Stimulated activated CD8-positive, alpha-beta memory T cell treated with anti-CD3 and anti-CD28 coated beads, Interleukin-4, amount 100 ng/mL, for 48 hours (primary cell): ENCODE data around the gene RERE.

Source experiments
- DNase-seq: peaks from one replicate; pipeline ENCODE4 v3.0.0-alpha.2; 2020

Gene RERE

DNA sequence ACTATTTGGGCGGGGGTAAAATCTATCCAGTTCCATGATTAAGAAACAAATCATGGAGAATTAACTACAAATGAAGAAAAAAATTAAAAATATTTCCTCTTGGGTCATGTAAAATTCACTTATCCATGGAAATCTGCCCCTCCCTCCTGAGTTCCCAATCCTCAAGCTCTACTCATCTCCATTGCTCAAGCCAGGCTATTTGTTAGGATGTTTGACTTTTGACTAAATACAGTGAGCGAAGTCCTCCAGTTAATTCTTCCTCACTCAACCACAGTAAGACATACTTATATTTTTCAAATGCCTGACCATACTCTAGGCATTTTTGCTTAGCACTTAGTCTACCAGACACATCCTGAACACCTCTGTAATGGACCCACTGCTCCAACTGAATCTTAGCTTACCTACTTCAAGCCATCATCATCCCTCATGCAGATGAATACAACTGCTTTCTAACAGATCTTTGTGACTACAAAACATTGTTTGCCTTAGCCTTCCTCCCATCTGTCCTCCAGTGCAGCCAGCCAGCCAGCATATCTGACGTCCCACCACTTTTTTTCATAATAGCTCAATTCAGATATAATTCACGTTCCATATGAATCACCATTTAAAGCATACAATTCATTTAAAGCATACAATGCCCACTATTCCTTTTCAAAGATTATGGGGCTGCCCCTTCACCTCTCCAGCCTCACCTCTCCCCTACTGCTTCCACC is 154.2 kb downstream of the RERE start:
- DNase-seq, result no peak

DNA sequence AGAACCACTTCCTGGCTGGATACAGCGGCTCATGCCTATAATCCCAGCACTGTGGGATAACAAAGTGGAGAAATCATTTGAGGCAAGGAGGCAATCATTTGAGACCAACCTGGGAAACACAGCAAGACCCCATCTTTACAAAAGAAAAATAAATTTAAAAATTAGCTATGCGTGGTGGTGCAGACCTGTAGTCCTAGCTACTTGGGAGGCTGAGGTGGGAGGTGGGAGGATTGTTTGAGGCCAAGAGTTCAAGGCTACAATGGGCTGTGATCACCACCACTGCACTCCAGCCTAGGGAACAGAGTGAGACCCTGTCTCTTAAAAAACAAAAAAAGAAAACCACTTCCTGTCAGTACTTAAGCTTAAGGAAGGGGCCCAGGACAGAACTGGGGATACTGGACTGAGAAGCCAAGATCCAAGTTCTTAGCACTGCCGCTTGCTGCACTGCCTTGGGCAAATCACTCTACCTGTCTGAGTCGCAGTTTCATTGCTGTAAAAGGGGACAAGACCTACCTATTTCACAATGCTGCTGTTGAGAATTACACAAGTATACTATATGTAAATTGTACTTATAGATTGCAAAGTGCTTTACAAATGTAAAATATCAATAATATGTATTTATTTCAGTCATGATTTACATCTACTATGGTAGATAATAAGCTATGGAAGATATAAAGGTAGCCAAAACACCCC is 154.9 kb downstream of the RERE start:
- DNase-seq, result no peak

- DNase-seq, result peak; percentile 55
Observed at GRCh38 chr1:8661185-8662110, 156.0 kb downstream of the RERE start.

DNA sequence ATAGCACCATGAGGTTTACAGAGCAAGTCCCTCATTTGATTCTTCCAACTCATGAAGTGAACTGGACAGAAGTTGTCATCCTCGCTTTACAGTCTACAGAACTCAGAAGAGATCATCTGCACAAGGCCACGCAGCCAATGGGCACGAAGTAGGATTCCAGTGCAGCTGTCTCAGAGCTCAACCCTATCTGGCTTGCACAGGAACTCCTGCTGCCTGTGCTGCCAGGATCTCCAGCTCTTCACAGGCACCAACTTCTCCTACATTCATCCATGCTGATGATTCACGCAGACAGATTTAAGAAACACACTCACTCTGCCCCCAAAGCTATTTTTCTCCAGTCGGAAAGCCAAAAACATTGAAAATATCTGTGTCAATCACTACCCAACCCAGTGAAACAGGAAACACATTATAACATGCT is 157.0 kb downstream of the RERE start:
- no peak for DNase-seq

GRCh38 chr1:8659593-8659992 is 157.8 kb downstream of the RERE start:
- DNase-seq, result no peak

- no peak for DNase-seq
Observed at GRCh38 chr1:8653878-8654277, 163.6 kb downstream of the RERE start.

GRCh38 chr1:8652467-8653046 is 164.9 kb downstream of the RERE start:
- DNase-seq, result no peak

- no peak for DNase-seq
Observed at GRCh38 chr1:8651962-8652361, 165.5 kb downstream of the RERE start.

- no peak for DNase-seq
Observed at GRCh38 chr1:8651236-8651890, 166.1 kb downstream of the RERE start.

- DNase-seq, result no peak
Observed at GRCh38 chr1:8649875-8650274, 167.6 kb downstream of the RERE start.

GRCh38 chr1:8649027-8649426 is 168.4 kb downstream of the RERE start:
- DNase-seq, result no peak

DNA sequence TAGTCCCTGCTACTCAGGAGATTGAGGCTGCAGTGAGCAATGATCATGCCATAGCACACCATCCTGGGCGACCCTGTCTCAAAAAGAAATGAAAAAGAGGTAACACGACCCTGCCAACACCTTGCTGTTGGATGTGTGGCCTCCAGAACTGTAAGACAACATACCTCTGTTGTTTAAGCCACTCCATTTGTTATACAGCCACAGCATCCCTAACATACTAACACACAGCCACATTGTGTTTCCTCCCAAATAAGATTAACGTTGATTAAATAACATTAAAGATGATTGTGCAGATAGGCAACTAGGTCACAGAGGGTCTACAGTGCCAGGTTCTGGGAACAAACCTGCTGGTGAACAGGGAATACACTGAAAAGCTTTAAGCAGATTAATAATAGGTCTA is 170.4 kb downstream of the RERE start:
- no peak for DNase-seq

DNA sequence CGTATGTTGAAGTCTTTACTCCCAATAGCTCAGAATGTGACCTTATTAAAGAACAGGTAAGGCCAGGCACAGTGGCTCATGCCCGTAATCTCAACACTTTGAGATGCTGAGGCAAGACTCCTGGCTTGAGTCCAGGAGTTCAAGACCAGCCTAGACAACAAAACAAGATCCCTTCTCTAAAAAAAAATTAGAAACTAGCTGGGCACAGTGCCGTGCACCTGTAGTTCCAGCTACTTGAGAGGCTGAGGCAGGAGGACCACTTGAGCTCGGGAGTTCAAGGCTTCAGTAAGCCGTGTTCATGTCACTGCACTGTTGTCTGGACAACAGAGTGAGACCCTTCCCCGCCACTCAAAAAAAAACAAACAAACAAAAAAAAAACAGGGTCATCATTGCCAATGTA is 171.3 kb downstream of the RERE start:
- no peak for DNase-seq

- no peak for DNase-seq
Observed at GRCh38 chr1:8643542-8644536, 173.6 kb downstream of the RERE start.

GRCh38 chr1:8642114-8642513 is 175.3 kb downstream of the RERE start:
- DNase-seq, result no peak

- DNase-seq, result no peak
Observed at GRCh38 chr1:8641377-8641997, 176.0 kb downstream of the RERE start.

DNA sequence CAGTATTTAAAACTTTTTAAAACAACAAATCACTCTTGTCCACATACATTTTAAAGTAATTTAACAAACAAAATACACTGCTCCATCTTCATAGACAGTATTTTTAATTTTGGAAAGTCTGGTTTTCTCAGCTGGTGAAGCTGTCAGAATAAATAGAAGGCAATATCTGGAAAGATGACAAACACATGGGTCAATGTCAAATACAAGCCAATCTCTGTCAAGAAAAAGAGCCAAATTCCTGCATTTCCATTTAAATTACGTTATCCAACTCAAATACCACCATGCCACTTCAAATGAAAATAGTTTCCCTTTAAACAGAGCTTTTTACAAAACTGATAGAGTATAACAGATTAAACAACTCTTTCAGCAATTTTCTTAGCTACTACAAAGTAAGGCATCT is 176.5 kb downstream of the RERE start:
- no peak for DNase-seq

GRCh38 chr1:8639148-8639547 is 178.3 kb downstream of the RERE start:
- no peak for DNase-seq

DNA sequence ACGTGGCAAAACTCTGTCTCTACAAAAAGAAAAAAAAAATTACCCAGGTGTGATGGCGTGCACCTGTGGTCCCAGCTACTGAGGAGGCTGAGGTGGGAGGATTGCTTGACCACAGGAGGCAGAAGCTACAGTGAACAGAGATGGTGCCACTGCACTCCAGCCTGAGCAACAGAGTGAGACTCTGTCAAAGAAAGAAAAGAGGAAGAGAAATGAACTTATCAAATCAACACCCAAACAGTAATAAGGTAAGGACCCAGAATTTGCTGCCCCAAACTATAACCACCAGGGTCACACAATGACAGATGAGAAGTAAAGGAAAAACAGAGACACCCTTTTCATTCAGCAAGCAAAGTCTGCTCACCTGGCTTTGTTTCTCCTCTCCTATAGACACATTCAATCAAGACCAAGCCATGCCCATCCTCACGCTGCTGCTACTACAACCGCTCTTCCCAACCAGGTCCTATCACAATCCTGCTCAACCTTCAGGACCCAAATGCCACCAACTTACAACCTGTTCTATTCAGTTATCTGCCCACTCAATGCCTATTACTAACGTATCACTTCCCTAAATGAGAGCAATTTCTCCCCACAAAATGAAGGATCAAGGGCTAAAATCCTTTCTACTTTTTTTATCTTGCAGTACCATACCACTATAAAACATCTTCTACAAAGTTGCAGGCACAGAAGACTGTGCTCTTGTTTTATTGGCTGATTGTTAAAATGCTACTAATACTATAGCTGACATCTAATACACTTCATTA is 183.5 kb downstream of the RERE start:
- no peak for DNase-seq

GRCh38 chr1:8632102-8632501 is 185.3 kb downstream of the RERE start:
- DNase-seq, result no peak
